GM10248 (cell line): ENCODE measurements around the gene IGFBP1.
"Not testable (repeated sequence)": the region's sequence is repeated elsewhere in the genome, so short reads cannot be mapped to it uniquely, and the experiment has no call there.

Source experiments
- CTCF ChIA-PET: fragments of 300-600 bp; sonication (Branson Sonifier 250); formaldehyde crosslinking; extraction: SDS; loops from one replicate; lab custom pipeline; 2021; ENCODE audit warnings: antibody characterized with exemption; lab: Yijun Ruan, JAX
- POLR2A ChIA-PET: fragments of 350-650 bp; sonication (Branson Sonifier 250); formaldehyde crosslinking; extraction: SDS; loops from one replicate; lab custom pipeline; 2020; ENCODE audit warnings: antibody characterized with exemption; lab: Yijun Ruan, JAX
- DNase-seq: peaks from one replicate; pipeline ENCODE4 v3.0.0; 2012; ENCODE audit errors: extremely low spot score
- CTCF ChIP-seq: IDR thresholded peaks from 2 replicates; pipeline ENCODE4 v1.5.1; 2012; ENCODE audit warnings: mild to moderate bottlenecking, low read depth; ENCODE audit errors: extremely low read depth, missing control alignments, control extremely low read depth

The IGFBP1 gene

DNA sequence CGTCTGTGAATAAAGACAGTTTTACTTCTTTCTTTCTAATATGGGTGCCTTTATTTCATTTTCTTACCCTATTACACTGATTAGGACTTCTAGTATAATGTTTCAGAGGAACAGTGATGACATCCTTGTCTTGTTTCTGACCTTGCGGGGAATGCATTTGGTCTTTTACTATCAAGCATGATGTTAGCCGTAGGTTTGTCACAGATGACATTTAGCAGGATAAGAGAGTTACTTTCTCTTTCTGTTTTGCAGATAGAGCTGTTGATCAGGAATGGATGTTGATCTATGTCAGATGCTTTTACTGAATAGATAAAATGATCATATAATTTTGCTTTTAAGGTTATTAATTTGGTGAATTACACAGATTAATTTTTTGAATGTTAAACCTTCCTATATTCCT, 39.4 kb downstream of the IGFBP1 start:
- ChIA-PET POLR2A (no interaction called here), CTCF (no interaction called here)
- no peak for TF ChIP-seq CTCF

DNA sequence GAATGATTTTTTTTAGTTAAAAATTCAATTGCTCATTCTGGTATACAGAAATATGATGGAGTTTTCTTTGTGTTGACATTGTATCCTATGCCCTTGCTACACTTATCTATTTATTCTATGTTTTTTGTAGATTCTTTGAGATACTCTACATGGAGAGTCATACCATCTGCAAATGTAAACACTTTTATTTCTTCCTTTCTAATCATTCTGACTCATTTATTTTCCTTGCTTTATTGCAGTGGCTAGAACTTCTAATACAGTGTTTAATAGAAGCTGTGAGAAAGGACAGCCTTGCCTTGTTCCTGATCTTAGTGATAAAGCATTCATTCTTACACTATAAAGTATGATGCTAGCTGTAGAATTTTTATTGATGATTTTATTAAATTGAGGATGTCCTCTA, 42.7 kb downstream of the IGFBP1 start:
- TF ChIP-seq CTCF: no peak
- CTCF ChIA-PET: interaction anchor here (1.3 kb wide), 1 partner anchor 9 kb away, joined by 3 read pairs; no protein-coding TSS in a partner anchor
- DNase-seq: no peak
- POLR2A ChIA-PET: no interaction called here

More for the DNA sequence above, 39.4 kb downstream of the IGFBP1 start:
- DNase-seq: no peak

DNA sequence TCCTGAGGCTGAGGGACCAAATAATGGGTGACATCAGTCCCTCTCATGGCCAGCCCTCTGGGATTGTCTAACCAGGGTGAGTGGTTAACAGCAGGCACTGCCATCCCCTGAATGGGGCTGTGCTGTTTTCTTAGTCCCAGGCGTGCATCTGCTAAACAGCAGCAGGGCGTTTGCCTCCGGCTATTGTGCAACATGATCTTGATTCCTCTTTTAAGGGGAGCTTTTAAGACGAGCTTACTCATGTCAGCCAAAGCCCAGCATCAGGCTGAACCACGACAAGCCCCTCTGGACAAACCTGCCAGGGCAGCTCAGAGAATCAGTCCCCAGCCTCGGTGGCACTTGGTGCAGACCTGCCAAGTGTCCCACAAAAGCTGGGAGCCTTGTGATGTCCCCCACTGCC, 49.0 kb downstream of the IGFBP1 start:
- TF ChIP-seq CTCF: no peak
- DNase-seq: no peak
- POLR2A ChIA-PET: no interaction called here
- CTCF ChIA-PET: interaction anchor here (2.0 kb wide), 1 partner anchor 14 kb away, joined by 8 read pairs; no protein-coding TSS in a partner anchor

- ChIA-PET POLR2A (no interaction called here), CTCF (interaction anchor here (2.0 kb wide), 1 partner anchor 15 kb away, joined by 8 read pairs; no protein-coding TSS in a partner anchor)
- TF ChIP-seq CTCF: no peak
- DNase-seq: no peak
Observed at GRCh38 chr7:45937862-45938261, 49.6 kb downstream of the IGFBP1 start.

DNA sequence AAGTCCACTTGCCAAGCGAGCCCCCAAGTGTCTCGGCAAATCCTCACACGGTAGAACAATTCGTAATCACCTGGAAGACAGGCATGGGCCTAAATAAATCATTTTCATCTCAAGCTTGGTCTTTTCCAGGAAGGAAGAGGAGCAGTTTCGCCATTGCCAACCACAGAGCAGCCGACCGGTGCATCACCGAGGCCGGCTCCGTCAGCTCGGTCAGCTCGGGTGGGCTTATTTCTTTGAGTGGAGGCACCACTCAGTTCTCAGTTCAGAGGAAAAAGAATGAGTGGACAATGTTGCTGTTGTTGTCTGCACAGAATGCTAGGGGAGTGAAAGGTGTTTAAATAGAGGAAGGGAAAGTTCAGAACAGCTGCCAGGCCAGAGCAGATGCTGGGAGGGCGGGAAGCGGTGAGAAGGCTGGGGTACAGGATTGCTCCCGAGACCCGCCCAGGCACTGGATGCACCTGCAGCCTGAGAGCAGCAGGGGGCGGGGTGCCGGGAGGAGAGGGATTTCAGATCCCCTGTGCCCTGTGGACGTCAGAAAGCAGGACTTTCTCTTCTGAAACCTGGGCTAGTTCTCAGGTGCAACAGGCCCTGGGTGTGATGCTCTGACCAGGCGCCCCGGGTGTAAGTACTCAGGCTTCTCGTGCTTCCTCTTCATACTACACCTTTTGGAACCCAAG, 50.5 kb downstream of the IGFBP1 start:
- ChIA-PET POLR2A (no interaction called here), CTCF (interaction anchor here (2.0 kb wide), 1 partner anchor 16 kb away, joined by 8 read pairs; no protein-coding TSS in a partner anchor)
- no peak for DNase-seq
- TF ChIP-seq CTCF: no peak

- DNase-seq: no peak
- POLR2A ChIA-PET: no interaction called here
- no peak for TF ChIP-seq CTCF
- CTCF ChIA-PET: no interaction called here
Observed at GRCh38 chr7:45939574-45939973, 51.3 kb downstream of the IGFBP1 start.

- POLR2A ChIA-PET, DNase-seq, CTCF ChIA-PET: not testable (repeated sequence)
Observed at GRCh38 chr7:45940237-45940781, 52.0 kb downstream of the IGFBP1 start.
